GM21528 (cell line): ENCODE results near the gene NACC1.

Experiments used
- ATAC-seq: cut with Tn5 transposase; IDR thresholded peaks from one replicate; pipeline ENCODE4 v1.9.1; 2021; ENCODE audit warnings: mild to moderate bottlenecking, moderate library complexity; ENCODE audit not compliant: unreplicated experiment, low FRiP score

Gene NACC1

GRCh38 chr19:13099073-13099999, 18.7 kb upstream of the NACC1 start:
- no peak for ATAC-seq

- ATAC-seq = no peak
These were observed 18.0 kb upstream of the NACC1 start for GRCh38 chr19:13100031-13100588.

- no peak for ATAC-seq
These were observed 17.0 kb upstream of the NACC1 start for GRCh38 chr19:13100841-13101589.

- no peak for ATAC-seq
These were observed 16.3 kb upstream of the NACC1 start for GRCh38 chr19:13101590-13102415.

GRCh38 chr19:13102416-13102665, 15.7 kb upstream of the NACC1 start:
- peak; percentile 8 for ATAC-seq

GRCh38 chr19:13102666-13103580, 15.1 kb upstream of the NACC1 start, which contains the start of gene LYL1:
Gene LYL1, minus strand, starts transcription at chr19:13102858. Its CDS starts 1,687 bp downstream, at chr19:13101171.
- peak; percentile 45 for ATAC-seq

- no peak for ATAC-seq
These were observed 14.3 kb upstream of the NACC1 start for GRCh38 chr19:13103581-13104359.

GRCh38 chr19:13104360-13104847, 13.7 kb upstream of the NACC1 start:
- ATAC-seq = no peak

- no peak for ATAC-seq
These were observed 13.0 kb upstream of the NACC1 start for GRCh38 chr19:13104848-13105711.

GRCh38 chr19:13109361-13110098, 8.5 kb upstream of the NACC1 start:
- no peak for ATAC-seq

GRCh38 chr19:13110099-13110610, 7.9 kb upstream of the NACC1 start:
- no peak for ATAC-seq

- no peak for ATAC-seq
These were observed 5.5 kb upstream of the NACC1 start for GRCh38 chr19:13112555-13112954.

GRCh38 chr19:13115936-13116281, 2.2 kb upstream of the NACC1 start:
- no peak for ATAC-seq

GRCh38 chr19:13116282-13117175, 1.5 kb upstream of the NACC1 start, which contains the start of gene TRMT1:
Gene TRMT1, minus strand, starts transcription at chr19:13116740. Its CDS starts 341 bp downstream, at chr19:13116399.
- peak; percentile 49 for ATAC-seq

GRCh38 chr19:13117176-13117771, 790 bp upstream of the NACC1 start:
- ATAC-seq = peak; percentile 1
